Measurements from ENCODE around the gene IGF2BP3. TPM values are rescaled to one million over a fixed set of nuclear protein-coding genes. Genes with fewer than 3 reads are reported as not detected.

Gene IGF2BP3
- total RNA-seq, 1 experiment from 2014 or later = 139 TPM

GRCh38 chr7:23356726-23357125 lies 113.6 kb downstream of the IGF2BP3 start:
- Histone ChIP-seq H3K27ac (peak overlapping the region; percentile 63), H2AFZ (no peak overlapping the region), H3K79me2 (ENCODE audit: low read depth) (peaks cover 79% of the 10 kb centered on the region), H3K4me3 (peak overlapping the region; percentile 3; the same call in 1 of the 2 replicates), H3K4me1 (replicated peaks; ENCODE audit: insufficient read depth) (peaks cover 54% of the 10 kb centered on the region), H3K9me2 (ENCODE audit: insufficient read depth) (no peaks in the 10 kb centered on the region), H3F3A (ENCODE audit: insufficient read depth, low read depth) (peaks cover 57% of the 10 kb centered on the region), H3K36me3 (ENCODE audit: low read depth) (peaks cover 16% of the 10 kb centered on the region), H3K4me2 (peak overlapping the region; percentile 64), H3K27me3 (ENCODE audit: insufficient read depth, low read depth) (no peaks in the 10 kb centered on the region), H3K9me3 (ENCODE audit: insufficient read depth, low read depth) (no peaks in the 10 kb centered on the region), H4K20me1 (ENCODE audit: insufficient read depth) (no peaks in the 10 kb centered on the region)
- TF ChIP-seq EZH2 (IDR thresholded peaks at IDR 0.05; ENCODE audit: low read depth) (no peak), CTCF (conservative IDR thresholded peaks at IDR 0.05) (no peak)
- CTCF ChIA-PET = no interaction called here
- no TSS peak for BruUV-seq (replicated peaks)
- no peak for DNase-seq
- intact Hi-C loops (cut with micrococcal nuclease; ENCODE audit: unreplicated experiment) = loop anchor here (1.0 to 5.0 kb wide), 7 partner anchors 22 to 189 kb away; partner anchors contain the start of genes IGF2BP3, MALSU1 and TRA2A
- POLR2A ChIA-PET (ENCODE audit: unreplicated experiment) = no interaction called here

GRCh38 chr7:23356168-23356567 lies 114.1 kb downstream of the IGF2BP3 start:
- no peaks in the 10 kb centered on the region for H3K9me3 ChIP-seq (ENCODE audit: insufficient read depth, low read depth)
- H3K27ac ChIP-seq = peak overlapping the region; percentile 63; the same call in 1 of the 2 replicates
- H2AFZ ChIP-seq = no peak overlapping the region
- H4K20me1 ChIP-seq (ENCODE audit: insufficient read depth) = no peaks in the 10 kb centered on the region
- H3K9me2 ChIP-seq (ENCODE audit: insufficient read depth) = no peaks in the 10 kb centered on the region
- intact Hi-C loops (cut with micrococcal nuclease; ENCODE audit: unreplicated experiment) = loop anchor here (2.0 to 5.0 kb wide), 3 partner anchors 57 to 176 kb away; partner anchors contain the start of genes MALSU1 and TRA2A
- POLR2A ChIA-PET (ENCODE audit: unreplicated experiment) = no interaction called here
- H3F3A ChIP-seq (ENCODE audit: insufficient read depth, low read depth) = peaks cover 61% of the 10 kb centered on the region
- DNase-seq = no peak
- H3K4me2 ChIP-seq = peak overlapping the region; percentile 64; the same call in 1 of the 2 replicates
- no TSS peak for BruUV-seq (replicated peaks)
- peaks cover 12% of the 10 kb centered on the region for H3K36me3 ChIP-seq (ENCODE audit: low read depth)
- H3K4me3 ChIP-seq = no peak overlapping the region
- H3K27me3 ChIP-seq (ENCODE audit: insufficient read depth, low read depth) = no peaks in the 10 kb centered on the region
- H3K4me1 ChIP-seq (replicated peaks; ENCODE audit: insufficient read depth) = peaks cover 60% of the 10 kb centered on the region
- peaks cover 81% of the 10 kb centered on the region for H3K79me2 ChIP-seq (ENCODE audit: low read depth)
- TF ChIP-seq CTCF (conservative IDR thresholded peaks at IDR 0.05) (no peak), EZH2 (IDR thresholded peaks at IDR 0.05; ENCODE audit: low read depth) (no peak)
- CTCF ChIA-PET = no interaction called here

- DNase-seq = no peak
- Histone ChIP-seq H3K27me3 (ENCODE audit: insufficient read depth, low read depth) (no peaks in the 10 kb centered on the region), H3K9me2 (ENCODE audit: insufficient read depth) (no peaks in the 10 kb centered on the region), H3K4me1 (replicated peaks; ENCODE audit: insufficient read depth) (peaks cover 77% of the 10 kb centered on the region), H3K4me2 (no peak overlapping the region), H4K20me1 (ENCODE audit: insufficient read depth) (no peaks in the 10 kb centered on the region), H3K79me2 (ENCODE audit: low read depth) (peaks cover 74% of the 10 kb centered on the region), H3F3A (ENCODE audit: insufficient read depth, low read depth) (peaks cover 71% of the 10 kb centered on the region), H3K4me3 (no peak overlapping the region), H2AFZ (no peak overlapping the region), H3K9me3 (ENCODE audit: insufficient read depth, low read depth) (no peaks in the 10 kb centered on the region), H3K27ac (no peak overlapping the region), H3K36me3 (ENCODE audit: low read depth) (peaks cover 26% of the 10 kb centered on the region; the same call in 1 of the 2 replicates)
- no TSS peak for BruUV-seq (replicated peaks)
- ChIA-PET POLR2A (ENCODE audit: unreplicated experiment) (interaction anchor here (0.7 kb wide), 2 partner anchors 22 to 96 kb away, joined by 3 to 6 read pairs; no protein-coding TSS in a partner anchor), CTCF (no interaction called here)
- TF ChIP-seq EZH2 (IDR thresholded peaks at IDR 0.05; ENCODE audit: low read depth) (no peak), CTCF (conservative IDR thresholded peaks at IDR 0.05) (no peak)
- intact Hi-C loops (cut with micrococcal nuclease; ENCODE audit: unreplicated experiment) = no loop called here
Observed at GRCh38 chr7:23353172-23353571, 117.1 kb downstream of the IGF2BP3 start.

Data from PC-9 (cell line).